Measurements from ENCODE around the gene PRKCH.

Gene PRKCH

GRCh38 chr14:61420326-61420725, 98.9 kb downstream of the PRKCH start:
- Histone ChIP-seq H3K4me1 (ENCODE audit: control insufficient read depth, insufficient read depth, low read length, poor library complexity, severe bottlenecking) (peaks cover 32% of the 10 kb centered on the region), H3K9me3 (ENCODE audit: control insufficient read depth, low read length) (peaks cover 7% of the 10 kb centered on the region), H3K27ac (ENCODE audit: low read depth, low read length, severe bottlenecking) (peak overlapping the region; percentile 73), H3K36me3 (ENCODE audit: control insufficient read depth, insufficient read depth, low read length) (no peaks in the 10 kb centered on the region), H3K4me3 (ENCODE audit: extremely low read depth, insufficient read depth, low read length, poor library complexity, severe bottlenecking) (no peak overlapping the region)
- WGBS, 2 experiments (ENCODE audit: insufficient coverage in 2 of 2), result 56 to 68% methylated on average over 2 to 3 of the region's 4 CpGs

- peaks cover 32% of the 10 kb centered on the region for H3K4me1 ChIP-seq (ENCODE audit: control insufficient read depth, insufficient read depth, low read length, poor library complexity, severe bottlenecking)
- H3K36me3 ChIP-seq (ENCODE audit: control insufficient read depth, insufficient read depth, low read length), result no peaks in the 10 kb centered on the region
- H3K9me3 ChIP-seq (ENCODE audit: control insufficient read depth, low read length), result peaks cover 7% of the 10 kb centered on the region
- H3K4me3 ChIP-seq (ENCODE audit: extremely low read depth, insufficient read depth, low read length, poor library complexity, severe bottlenecking), result no peak overlapping the region
- no CpG with 5 or more reads among the region's 1 CpG for WGBS, 2 experiments (ENCODE audit: insufficient coverage in 2 of 2)
- H3K27ac ChIP-seq (ENCODE audit: low read depth, low read length, severe bottlenecking), result no peak overlapping the region
These were observed 100.0 kb downstream of the PRKCH start for GRCh38 chr14:61421212-61421923.

DNA sequence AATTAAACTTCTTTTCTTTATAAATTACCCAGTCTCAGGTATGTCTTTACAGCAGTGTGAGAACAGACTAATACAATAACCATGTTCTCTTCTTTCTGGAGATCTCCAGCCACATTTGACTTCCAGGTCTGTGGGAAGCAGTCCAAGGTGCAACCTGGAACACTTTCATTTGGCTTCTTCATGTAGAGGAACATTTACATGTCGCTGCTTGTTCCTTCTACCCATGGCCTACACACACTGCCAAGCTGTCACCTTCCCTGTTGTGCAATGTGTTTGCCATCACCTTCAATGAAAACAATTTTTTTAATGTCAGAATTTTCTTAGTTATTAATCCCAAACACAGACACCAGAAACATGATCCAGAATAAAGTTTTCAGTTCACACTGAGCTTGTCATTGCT, 104.7 kb downstream of the PRKCH start:
- Histone ChIP-seq H3K27ac (ENCODE audit: low read depth, low read length, severe bottlenecking) (no peak overlapping the region), H3K4me1 (ENCODE audit: control insufficient read depth, insufficient read depth, low read length, poor library complexity, severe bottlenecking) (peaks cover 13% of the 10 kb centered on the region), H3K9me3 (ENCODE audit: control insufficient read depth, low read length) (peaks cover 7% of the 10 kb centered on the region), H3K4me3 (ENCODE audit: extremely low read depth, insufficient read depth, low read length, poor library complexity, severe bottlenecking) (no peak overlapping the region), H3K36me3 (ENCODE audit: control insufficient read depth, insufficient read depth, low read length) (no peaks in the 10 kb centered on the region)
- WGBS, 2 experiments (ENCODE audit: insufficient coverage in 2 of 2), result 88% methylated on average over 1 of the region's 1 CpG; no CpG with 5 or more reads in 1 of the 2 experiments

- H3K4me3 ChIP-seq (ENCODE audit: extremely low read depth, insufficient read depth, low read length, poor library complexity, severe bottlenecking), result no peak overlapping the region
- no peaks in the 10 kb centered on the region for H3K36me3 ChIP-seq (ENCODE audit: control insufficient read depth, insufficient read depth, low read length)
- peaks cover 11% of the 10 kb centered on the region for H3K4me1 ChIP-seq (ENCODE audit: control insufficient read depth, insufficient read depth, low read length, poor library complexity, severe bottlenecking)
- H3K9me3 ChIP-seq (ENCODE audit: control insufficient read depth, low read length), result peaks cover 7% of the 10 kb centered on the region
- WGBS, 2 experiments (ENCODE audit: insufficient coverage in 2 of 2), result 27 to 75% methylated on average over 1 to 2 of the region's 2 CpGs
- H3K27ac ChIP-seq (ENCODE audit: low read depth, low read length, severe bottlenecking), result no peak overlapping the region
These were observed 106.9 kb downstream of the PRKCH start for GRCh38 chr14:61428261-61428660.

DNA sequence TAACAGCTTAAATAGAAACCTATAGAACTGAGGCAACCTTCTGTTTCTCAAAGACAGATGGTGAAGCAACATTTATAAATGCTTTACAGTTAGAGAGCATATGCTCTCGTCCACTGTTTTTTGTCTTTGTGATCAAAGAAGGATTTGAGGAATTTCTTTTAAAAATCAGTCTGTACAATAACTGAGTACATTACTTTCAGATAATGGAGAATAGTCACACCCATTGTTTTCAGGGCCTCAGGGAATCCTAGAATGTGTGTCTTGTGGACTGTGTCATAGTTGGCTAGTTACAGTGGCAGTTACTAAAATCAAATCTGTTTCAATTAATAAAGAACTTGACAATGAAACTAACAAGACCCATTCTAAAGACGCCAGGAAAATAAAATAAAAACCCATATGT, 107.9 kb downstream of the PRKCH start:
- no peak overlapping the region for H3K4me3 ChIP-seq (ENCODE audit: extremely low read depth, insufficient read depth, low read length, poor library complexity, severe bottlenecking)
- H3K4me1 ChIP-seq (ENCODE audit: control insufficient read depth, insufficient read depth, low read length, poor library complexity, severe bottlenecking), result peaks cover 17% of the 10 kb centered on the region
- H3K9me3 ChIP-seq (ENCODE audit: control insufficient read depth, low read length), result peaks cover 7% of the 10 kb centered on the region
- WGBS, 2 experiments (ENCODE audit: insufficient coverage in 2 of 2), result no CpG with 5 or more reads among the region's 2 CpGs
- no peak overlapping the region for H3K27ac ChIP-seq (ENCODE audit: low read depth, low read length, severe bottlenecking)
- no peaks in the 10 kb centered on the region for H3K36me3 ChIP-seq (ENCODE audit: control insufficient read depth, insufficient read depth, low read length)

GRCh38 chr14:61430066-61430757, 108.8 kb downstream of the PRKCH start:
- no peak overlapping the region for H3K4me3 ChIP-seq (ENCODE audit: extremely low read depth, insufficient read depth, low read length, poor library complexity, severe bottlenecking)
- H3K4me1 ChIP-seq (ENCODE audit: control insufficient read depth, insufficient read depth, low read length, poor library complexity, severe bottlenecking), result peaks cover 17% of the 10 kb centered on the region
- 90 to 100% methylated on average over 1 to 2 of the region's 2 CpGs for WGBS, 2 experiments (ENCODE audit: insufficient coverage in 2 of 2)
- peaks cover 1% of the 10 kb centered on the region for H3K9me3 ChIP-seq (ENCODE audit: control insufficient read depth, low read length)
- H3K36me3 ChIP-seq (ENCODE audit: control insufficient read depth, insufficient read depth, low read length), result no peaks in the 10 kb centered on the region
- H3K27ac ChIP-seq (ENCODE audit: low read depth, low read length, severe bottlenecking), result no peak overlapping the region

GRCh38 chr14:61433169-61433568, 111.8 kb downstream of the PRKCH start:
- peak overlapping the region; percentile 60 for H3K27ac ChIP-seq (ENCODE audit: low read depth, low read length, severe bottlenecking)
- peaks cover 30% of the 10 kb centered on the region for H3K4me1 ChIP-seq (ENCODE audit: control insufficient read depth, insufficient read depth, low read length, poor library complexity, severe bottlenecking)
- no peaks in the 10 kb centered on the region for H3K36me3 ChIP-seq (ENCODE audit: control insufficient read depth, insufficient read depth, low read length)
- no peaks in the 10 kb centered on the region for H3K9me3 ChIP-seq (ENCODE audit: control insufficient read depth, low read length)
- no peak overlapping the region for H3K4me3 ChIP-seq (ENCODE audit: extremely low read depth, insufficient read depth, low read length, poor library complexity, severe bottlenecking)
- WGBS, 2 experiments (ENCODE audit: insufficient coverage in 2 of 2), result 71% methylated on average over 1 of the region's 1 CpG; no CpG with 5 or more reads in 1 of the 2 experiments

DNA sequence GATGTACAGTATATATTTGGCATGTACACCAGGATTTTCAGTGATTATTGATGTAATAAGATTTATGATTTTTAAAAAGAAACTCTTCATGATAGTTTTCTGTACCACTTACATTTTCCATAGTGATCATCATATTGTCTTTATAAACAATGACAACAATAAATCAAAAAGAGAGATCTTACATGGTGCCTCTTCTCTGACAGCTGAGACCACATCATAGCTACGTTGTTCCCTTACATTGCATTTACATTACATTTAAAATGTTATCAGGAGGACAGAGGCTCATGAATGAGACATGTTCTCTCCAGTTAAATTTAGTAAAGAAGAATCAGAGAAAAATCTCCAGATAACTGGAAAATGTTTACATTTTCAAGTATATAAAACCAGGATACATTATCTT, 112.4 kb downstream of the PRKCH start:
- Histone ChIP-seq H3K36me3 (ENCODE audit: control insufficient read depth, insufficient read depth, low read length) (no peaks in the 10 kb centered on the region), H3K4me3 (ENCODE audit: extremely low read depth, insufficient read depth, low read length, poor library complexity, severe bottlenecking) (no peak overlapping the region), H3K4me1 (ENCODE audit: control insufficient read depth, insufficient read depth, low read length, poor library complexity, severe bottlenecking) (peaks cover 31% of the 10 kb centered on the region), H3K9me3 (ENCODE audit: control insufficient read depth, low read length) (no peaks in the 10 kb centered on the region), H3K27ac (ENCODE audit: low read depth, low read length, severe bottlenecking) (no peak overlapping the region)
- no CpG with 5 or more reads among the region's 1 CpG for WGBS, 2 experiments (ENCODE audit: insufficient coverage in 2 of 2)

GRCh38 chr14:61434311-61434710, 112.9 kb downstream of the PRKCH start:
- WGBS, 2 experiments (ENCODE audit: insufficient coverage in 2 of 2), result 83% methylated on average over 1 of the region's 3 CpGs; no CpG with 5 or more reads in 1 of the 2 experiments
- Histone ChIP-seq H3K27ac (ENCODE audit: low read depth, low read length, severe bottlenecking) (no peak overlapping the region), H3K4me3 (ENCODE audit: extremely low read depth, insufficient read depth, low read length, poor library complexity, severe bottlenecking) (no peak overlapping the region)

GRCh38 chr14:61435563-61436337, 114.4 kb downstream of the PRKCH start:
- Histone ChIP-seq H3K27ac (ENCODE audit: low read depth, low read length, severe bottlenecking) (no peak overlapping the region), H3K36me3 (ENCODE audit: control insufficient read depth, insufficient read depth, low read length) (no peaks in the 10 kb centered on the region), H3K4me1 (ENCODE audit: control insufficient read depth, insufficient read depth, low read length, poor library complexity, severe bottlenecking) (peaks cover 37% of the 10 kb centered on the region), H3K9me3 (ENCODE audit: control insufficient read depth, low read length) (no peaks in the 10 kb centered on the region), H3K4me3 (ENCODE audit: extremely low read depth, insufficient read depth, low read length, poor library complexity, severe bottlenecking) (no peak overlapping the region)
- 86 to 100% methylated on average over 1 to 2 of the region's 4 CpGs for WGBS, 2 experiments (ENCODE audit: insufficient coverage in 2 of 2)

More at GRCh38 chr14:61434311-61434710, 112.9 kb downstream of the PRKCH start:
- Histone ChIP-seq H3K9me3 (ENCODE audit: control insufficient read depth, low read length) (no peaks in the 10 kb centered on the region), H3K4me1 (ENCODE audit: control insufficient read depth, insufficient read depth, low read length, poor library complexity, severe bottlenecking) (peaks cover 29% of the 10 kb centered on the region), H3K36me3 (ENCODE audit: control insufficient read depth, insufficient read depth, low read length) (no peaks in the 10 kb centered on the region)

All from mesodermal cell (in vitro differentiated cells).